Stimulated activated CD4-positive, alpha-beta T cell treated with anti-CD3 and anti-CD28 coated beads, Interleukin-2, amount 100 ng/mL, for 24 hours (primary cell): Measurements from ENCODE around the gene MB.

ENCODE experiments used
- DNase-seq, 2 donors: peaks; one replicate each; pipeline ENCODE4 v3.0.0-alpha.2; 2020

Gene MB

DNA sequence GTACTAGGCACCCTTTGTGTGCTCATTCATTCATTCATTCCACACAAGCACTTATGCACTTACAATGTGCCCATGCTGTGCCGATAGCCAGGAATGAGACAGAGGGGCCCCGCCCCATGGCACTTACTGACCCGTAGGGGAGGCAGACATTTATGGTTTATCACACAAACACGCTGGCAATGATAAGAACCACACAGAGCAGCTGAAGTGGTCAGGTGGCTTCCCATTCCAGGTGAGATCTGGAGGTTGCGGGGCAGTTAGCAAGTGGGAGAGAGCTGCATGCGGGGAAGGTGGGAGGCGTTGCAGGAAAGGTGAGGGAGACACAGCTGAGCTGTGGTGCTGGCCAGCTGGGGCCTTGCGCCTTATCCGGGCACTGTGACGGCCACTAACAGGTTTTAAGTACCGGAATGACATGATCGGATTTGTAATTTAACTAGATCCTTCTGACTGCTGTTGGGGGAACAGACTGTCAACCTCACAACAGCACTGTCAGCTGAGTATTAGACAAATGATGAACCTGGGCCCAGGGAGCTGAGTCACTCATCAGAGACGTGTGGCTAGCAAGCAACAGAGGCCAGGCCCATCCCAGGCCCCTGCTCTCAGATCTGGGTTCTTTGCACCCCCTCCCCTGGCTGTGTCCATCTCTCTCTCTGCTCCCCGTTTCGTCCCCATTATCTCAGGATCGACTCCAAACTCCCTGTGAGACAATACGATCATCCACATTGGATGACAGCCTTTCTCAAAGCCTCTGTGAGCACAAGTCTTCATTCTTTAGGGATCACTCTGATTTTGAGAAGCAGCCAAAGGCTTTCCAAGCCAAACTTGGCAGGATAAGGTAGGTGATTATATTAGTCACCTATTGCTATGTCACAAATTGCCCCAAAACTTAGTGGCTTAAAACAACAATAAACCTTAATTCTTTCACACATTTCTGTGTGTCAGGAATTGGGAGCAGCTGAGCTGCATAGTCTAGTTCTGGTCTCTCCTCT, 48.1 kb downstream of the MB start:
- no peak for DNase-seq

DNA sequence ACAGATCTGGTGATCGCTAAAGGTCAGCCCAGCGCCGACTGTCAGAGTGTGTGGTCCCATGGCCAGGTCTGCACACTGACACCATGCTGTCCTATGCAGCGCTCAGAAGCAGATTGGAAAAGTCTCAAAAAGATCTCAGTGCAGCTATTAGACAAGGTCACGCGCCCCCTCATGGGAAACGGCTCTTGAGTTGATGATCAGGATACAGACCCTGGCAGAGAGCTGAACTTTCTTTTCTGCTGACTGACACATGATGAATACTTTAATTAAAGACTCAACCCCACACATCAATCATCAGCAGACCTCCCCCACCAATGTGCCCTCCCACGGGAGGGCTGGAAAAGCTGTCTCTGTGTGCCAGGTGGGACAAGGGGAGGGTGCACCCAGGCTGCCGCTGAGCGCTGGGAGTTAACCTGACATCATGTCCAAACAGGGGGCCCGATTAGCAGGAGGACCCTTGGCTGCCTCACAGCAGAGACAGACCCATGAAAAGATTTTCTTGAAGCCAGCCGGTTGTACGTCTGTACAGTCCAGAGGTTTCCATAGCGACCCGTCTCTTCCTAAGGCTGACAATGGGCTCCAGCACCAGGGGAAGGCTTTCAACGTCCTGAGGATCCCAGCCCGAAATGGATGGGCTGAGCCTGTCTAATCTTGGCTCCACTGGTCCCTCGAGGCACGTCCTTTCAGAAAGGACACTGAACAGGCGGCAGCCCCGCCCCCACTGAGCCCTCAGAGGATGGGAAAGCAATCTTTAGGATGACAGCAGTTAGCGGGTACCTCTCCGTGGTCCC, 49.6 kb downstream of the MB start:
- DNase-seq: no peak

DNA sequence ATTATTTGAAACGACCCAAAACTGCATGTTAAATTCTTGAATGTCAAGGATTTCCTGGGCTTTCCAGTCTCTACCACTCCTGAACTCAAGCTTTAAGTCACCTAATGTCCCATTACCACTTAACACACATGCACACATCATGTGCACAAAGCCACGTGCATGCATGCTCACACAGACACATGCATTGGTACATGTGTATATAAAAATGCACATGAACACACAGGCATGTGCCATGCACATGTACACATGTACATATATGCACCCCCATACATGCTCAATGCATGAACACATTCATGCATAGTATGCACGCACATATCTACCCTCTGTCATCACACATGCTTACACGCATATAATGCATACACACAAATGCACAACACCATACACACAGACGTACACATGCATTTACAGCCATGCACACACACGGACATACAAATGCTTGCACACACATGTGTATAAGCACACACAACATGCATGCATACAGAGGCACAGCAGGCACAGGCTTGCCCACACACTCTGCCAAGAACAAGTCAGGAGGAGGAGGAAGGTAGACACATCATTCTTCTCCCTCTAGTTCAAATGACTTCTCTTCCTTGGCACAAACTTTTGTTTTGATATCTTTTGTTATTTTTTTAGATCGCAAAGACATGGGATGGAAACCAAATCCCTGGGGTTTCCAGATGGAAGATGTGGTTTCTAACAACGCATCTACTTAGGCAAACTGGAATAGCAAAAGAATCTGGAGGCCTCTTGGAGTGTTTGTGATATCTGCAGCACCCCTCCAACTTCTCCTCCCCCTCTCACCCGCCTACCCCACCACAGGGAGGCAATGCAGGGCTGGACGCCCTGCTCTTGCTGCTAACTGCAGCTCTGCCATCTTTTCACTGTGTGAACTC, 51.9 kb downstream of the MB start:
- DNase-seq: no peak

DNA sequence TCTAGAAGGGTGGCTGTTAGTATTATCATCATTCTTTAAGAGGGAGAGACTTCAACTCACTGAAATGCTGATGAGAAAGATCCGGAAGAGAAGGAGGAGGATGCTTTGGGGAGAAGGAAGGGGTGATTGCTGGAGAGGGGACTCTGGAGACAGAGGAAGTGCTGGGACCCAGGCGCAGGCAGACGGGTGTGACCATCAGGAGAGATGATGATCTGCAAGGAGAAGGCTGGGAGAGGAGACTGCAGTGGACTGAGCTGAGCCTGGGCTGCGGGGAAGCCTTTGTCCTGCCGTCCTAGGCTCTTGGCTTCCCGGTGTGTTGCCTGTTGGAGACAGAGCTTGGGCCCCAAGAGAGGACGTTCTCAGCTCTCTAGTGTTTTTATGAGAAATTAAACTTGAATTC, 53.9 kb downstream of the MB start:
- DNase-seq: no peak

DNA sequence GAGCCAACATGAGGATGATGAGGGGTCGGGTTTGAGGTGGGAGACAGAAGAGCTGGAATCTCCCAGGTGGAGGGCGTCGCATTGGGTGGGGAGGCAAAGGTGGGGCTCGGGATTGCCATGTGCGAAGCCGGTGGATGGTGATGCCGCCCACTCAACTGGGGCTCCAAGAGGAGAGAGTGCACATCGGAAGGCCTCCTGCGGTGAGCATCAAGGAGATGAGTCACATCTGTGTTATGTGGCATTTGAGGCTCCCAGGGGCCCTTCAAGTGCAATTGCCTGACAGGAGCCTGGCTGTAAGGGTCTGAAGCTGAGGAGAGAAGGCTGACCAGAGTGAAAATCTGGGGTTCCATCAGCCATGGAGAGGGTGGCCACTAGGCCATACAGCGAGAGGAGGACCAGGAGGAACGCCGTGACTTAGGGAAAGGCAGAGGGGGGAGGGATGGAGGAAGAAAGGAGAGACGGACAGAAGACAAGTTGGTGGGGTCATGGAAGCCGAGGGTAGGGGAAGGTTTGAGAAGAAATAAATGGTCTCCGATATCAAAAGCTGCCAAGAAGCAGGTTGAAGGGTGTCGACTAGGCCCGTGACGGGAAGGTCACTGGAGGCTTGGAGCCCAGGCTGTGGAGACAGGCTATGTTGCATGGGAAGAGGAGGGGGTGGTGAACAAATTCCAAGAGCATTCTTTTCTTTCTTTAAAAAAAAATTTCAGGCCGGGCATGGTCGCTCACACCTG, 55.2 kb downstream of the MB start:
- DNase-seq: no peak

DNA sequence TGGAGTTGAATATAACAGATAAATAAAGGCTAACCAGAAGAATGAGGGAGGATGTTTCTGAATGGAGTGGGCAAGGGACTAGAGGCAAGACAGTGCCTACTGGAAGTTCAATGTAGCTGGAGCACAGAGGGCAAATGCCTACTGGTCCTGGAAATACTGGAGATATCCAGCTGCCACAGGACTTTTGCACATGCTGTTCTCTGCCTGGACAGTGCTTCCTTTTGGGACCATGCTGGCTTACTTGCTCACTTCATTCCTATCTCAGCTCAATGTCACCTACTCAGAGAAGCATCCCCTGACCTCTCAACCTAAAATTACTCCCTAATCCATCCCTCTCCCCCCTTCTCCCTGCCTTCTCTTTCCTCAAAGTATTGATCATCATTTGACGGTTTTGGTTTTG, 56.3 kb downstream of the MB start:
- no peak for DNase-seq

DNA sequence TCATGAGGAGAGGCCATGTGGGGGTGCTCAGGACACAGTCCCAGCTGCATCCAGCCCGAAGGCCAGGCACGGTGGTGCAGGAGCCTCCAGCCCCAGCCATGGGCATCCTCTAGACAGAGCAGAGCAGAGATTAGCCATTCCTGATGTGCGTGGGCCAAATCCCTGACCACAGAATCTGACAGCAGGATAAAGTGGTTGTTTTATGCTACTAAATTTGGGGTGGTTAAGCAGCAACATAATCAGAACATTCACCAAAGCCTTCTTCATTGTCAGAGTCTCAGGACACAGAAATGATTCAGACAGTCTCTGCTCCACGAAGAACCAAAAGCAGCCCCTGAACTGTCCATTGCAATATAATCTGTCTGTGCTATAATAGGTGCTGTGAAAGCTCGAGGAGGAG, 56.8 kb downstream of the MB start:
- no peak for DNase-seq

DNA sequence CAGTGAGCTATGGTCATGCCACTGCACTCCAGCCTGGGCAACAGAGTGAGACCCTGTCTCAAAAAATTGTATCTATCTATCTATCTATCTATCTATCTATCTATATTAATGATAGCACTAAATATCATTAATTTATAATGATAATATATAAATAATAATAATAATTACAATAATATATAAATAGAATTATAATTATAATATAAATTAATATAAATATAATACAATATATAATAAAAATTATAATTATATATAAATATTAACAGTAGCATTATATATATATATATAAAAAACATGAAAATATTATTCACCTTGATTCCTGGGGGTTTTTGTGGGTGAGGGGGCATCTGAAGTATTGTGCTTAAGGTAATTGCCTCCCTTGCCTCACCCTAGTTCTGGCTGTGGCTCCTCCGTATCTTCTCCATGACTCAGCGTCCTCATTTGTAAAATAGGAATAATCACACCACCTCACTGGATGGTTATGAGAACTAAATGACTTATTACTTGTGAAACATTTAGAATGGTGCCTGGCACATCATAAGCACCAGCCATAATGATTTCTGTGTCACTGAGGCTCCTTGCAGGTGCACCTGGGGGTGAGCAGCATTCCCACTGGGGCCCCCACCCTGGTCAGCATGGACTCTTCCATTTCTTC, 57.6 kb downstream of the MB start:
- DNase-seq: no peak

DNA sequence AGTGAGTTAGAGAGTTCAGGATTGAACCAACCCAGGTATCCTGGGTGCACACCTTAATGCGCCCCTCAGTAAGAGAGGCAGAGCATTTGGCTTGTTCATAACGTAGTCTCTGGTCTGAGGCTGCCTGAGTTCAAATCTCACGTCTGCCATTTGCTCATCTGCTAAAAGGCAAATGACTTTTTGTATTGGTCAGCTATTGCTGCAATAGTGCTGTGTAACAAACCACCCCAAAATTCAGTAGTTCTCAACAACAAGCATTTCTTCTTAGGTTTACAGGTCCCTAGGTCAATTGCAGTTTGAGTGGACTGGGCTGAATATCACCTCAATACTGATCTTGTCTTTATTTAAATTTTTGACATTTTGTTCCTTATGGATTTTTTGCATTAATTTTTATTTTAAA, 58.4 kb downstream of the MB start:
- DNase-seq: no peak

DNA sequence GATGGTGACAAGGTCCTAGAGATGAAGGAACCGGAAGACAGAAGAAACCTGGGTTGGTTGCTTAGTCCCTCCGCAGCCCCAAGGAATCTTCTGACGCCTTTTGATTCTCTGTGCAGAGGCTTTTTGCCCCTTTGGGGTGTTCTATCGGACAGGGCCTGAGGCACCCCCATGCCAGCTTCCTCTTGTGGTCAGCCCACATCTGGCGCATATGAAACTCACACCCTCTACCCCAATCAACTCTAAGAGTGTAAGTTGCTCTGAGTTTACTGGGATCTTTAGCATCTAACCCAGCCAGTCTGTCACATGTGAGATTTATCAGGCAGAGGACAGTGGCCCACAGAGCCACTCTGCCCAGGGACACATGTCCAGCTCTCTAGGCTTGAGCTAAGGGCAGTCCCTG, 59.1 kb downstream of the MB start:
- no peak for DNase-seq
